Measurements from ENCODE around the gene SEC63. TPM values are rescaled to one million over a fixed set of nuclear protein-coding genes. Genes with fewer than 3 reads are reported as not detected.
"Not testable (repeated sequence)": the region's sequence is repeated elsewhere in the genome, so short reads cannot be mapped to it uniquely, and the experiment has no call there.

SEC63 gene
- total and polyA plus RNA-seq, 8 donors, result 10.3 to 162 (median 29.7) TPM

DNA sequence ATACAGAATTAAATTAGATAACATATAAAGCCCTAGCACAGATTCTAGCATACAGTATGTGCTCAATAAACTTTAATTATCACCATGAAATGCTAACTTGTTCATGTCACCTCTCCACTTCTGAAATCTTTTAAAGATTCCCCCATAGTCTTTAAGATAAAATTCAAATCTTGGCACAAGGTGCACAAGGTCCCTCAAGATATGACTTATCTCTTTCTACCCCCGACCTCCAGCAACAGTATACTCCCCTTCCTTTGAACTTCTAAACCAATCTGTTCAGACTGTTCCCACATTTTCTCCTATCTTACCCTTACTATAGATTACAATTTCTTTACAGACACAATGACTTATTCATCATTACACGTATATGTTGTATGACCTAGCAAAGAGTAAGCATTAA, 29.0 kb downstream of the SEC63 start:
- TF ChIP-seq POLR2AphosphoS5 (IDR thresholded peaks at IDR 0.05) (no peak), EP300 (IDR thresholded peaks at IDR 0.05) (no peak), POLR2A (IDR thresholded peaks at IDR 0.05) (no peak)
- TF ChIP-seq, protein P1, sequence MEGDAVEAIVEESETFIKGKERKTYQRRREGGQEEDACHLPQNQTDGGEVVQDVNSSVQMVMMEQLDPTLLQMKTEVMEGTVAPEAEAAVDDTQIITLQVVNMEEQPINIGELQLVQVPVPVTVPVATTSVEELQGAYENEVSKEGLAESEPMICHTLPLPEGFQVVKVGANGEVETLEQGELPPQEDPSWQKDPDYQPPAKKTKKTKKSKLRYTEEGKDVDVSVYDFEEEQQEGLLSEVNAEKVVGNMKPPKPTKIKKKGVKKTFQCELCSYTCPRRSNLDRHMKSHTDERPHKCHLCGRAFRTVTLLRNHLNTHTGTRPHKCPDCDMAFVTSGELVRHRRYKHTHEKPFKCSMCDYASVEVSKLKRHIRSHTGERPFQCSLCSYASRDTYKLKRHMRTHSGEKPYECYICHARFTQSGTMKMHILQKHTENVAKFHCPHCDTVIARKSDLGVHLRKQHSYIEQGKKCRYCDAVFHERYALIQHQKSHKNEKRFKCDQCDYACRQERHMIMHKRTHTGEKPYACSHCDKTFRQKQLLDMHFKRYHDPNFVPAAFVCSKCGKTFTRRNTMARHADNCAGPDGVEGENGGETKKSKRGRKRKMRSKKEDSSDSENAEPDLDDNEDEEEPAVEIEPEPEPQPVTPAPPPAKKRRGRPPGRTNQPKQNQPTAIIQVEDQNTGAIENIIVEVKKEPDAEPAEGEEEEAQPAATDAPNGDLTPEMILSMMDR (IDR thresholded peaks at IDR 0.05), result no peak
- WGBS, 5 donors, result 46 to 73% (median 67%) methylated on average over 2 of the region's 2 CpGs
- DNase-seq, result no peak
- Histone ChIP-seq H3K4me1 (no peaks in the 10 kb centered on the region), H3K9me3 (peaks cover 0 to 10% (median 2%) of the 10 kb centered on the region in 4 donors), H3K4me3 (no peak overlapping the region), H3K27ac (no peak overlapping the region), H3K36me3 (peaks cover 0 to 22% (median 20%) of the 10 kb centered on the region in 4 donors), H3K27me3 (no peaks in the 10 kb centered on the region)
- intact Hi-C loops (cut with DNase I; ENCODE audit: low total_unique reads), result no loop called here

DNA sequence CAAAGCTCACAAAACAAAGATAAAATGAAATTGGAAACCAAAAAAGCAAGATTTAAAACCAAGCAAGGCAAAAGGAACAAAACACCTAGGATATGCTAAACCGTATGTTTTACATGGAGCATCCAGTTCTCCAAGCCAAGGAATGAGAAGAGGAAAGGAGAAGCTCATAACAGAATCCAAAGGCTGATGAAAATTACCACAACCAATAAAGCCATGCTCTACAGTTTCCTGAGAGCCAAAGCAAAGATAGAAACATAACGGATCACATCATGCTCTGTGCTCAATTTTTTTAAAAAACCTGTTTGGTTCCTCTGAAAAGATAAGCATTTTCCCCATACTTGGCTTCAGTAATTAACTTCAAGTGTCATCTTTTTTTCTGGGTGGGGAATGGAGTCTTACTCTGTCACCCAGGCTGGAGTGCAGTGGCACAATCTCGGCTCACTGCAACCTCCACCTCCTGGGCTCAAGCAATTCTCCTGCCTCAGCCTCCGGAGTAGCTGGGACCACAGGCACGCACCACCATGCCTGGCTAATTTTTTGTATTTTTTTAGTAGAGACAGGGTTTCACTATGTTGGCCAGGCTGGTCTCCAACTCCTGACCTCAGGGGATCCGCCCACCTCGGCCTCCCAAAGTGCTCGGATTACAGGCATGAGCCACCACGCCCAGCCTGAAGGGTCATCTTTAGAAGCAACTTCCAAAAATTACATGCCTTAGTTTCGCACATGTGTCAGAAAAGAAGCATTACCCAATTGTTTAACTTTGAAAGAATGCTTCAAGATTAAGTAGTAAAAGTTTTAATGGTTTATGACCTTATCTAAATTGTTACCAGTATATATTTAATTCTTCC, 31.1 kb downstream of the SEC63 start:
- H3K9me3 ChIP-seq; H3K27ac ChIP-seq; H3K4me1 ChIP-seq; DNase-seq; H3K4me3 ChIP-seq; intact Hi-C loops (cut with DNase I; ENCODE audit: low total_unique reads); H3K27me3 ChIP-seq: not testable (repeated sequence)
- 78 to 85% (median 83%) methylated on average over 10 of the region's 10 CpGs for WGBS, 5 donors
- peaks cover 0 to 29% (median 20%) of the 10 kb centered on the region in 4 donors for H3K36me3 ChIP-seq

DNA sequence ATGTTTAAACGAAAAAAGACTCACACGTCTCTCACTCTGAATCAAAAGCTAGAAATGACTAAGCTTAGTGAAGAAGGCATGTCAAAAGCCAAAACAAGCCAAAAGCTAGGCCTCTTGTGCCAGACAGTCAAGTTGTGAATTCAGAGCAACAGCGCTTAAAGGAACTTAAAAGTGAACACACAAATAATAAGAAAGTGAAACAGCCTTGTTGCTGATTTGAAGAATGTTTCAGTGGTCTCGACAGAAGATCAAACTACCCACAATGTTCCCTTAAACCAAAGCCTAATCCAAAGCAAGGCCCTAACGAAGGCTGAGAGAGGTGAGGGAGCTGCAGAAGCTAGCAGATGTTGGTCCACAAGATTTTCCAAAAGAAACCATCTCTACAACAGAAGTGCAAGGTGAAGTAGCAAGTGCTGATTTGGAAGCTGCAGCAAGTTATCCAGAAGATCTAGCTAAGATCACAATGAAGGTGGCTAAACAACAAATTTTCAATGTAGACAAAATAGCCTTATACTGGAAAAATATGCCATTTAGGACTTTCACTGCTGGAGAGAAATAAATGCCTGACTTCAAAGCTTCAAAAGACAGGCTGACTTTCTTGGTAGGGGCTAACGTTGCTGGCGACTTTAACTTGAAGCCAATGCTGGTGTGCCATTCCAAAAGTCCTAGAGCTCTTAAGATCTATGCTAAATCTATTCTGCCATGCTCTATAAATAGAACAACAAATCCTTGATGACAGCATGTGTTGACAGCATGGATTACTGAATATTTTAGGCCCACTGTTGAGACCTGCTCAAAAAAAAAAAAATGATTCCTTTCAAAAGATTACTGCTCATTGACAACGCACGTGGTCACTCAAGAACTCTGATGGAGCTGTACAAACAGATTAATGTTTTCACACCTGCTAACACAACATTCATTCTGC, 40.3 kb downstream of the SEC63 start:
- no peak overlapping the region for H3K4me3 ChIP-seq
- H3K27ac ChIP-seq, result no peak overlapping the region
- H3K27me3 ChIP-seq, result no peaks in the 10 kb centered on the region
- 93 to 96% (median 95%) methylated on average over 9 of the region's 9 CpGs for WGBS, 5 donors
- intact Hi-C loops (cut with DNase I; ENCODE audit: low total_unique reads), result no loop called here
- peaks cover 3 to 28% (median 16%) of the 10 kb centered on the region in 4 donors for H3K9me3 ChIP-seq
- H3K36me3 ChIP-seq, result peaks cover 36 to 80% (median 64%) of the 10 kb centered on the region in 4 donors
- no peak for TF ChIP-seq EP300 (IDR thresholded peaks at IDR 0.05)
- no peaks in the 10 kb centered on the region for H3K4me1 ChIP-seq
- DNase-seq, result no peak

DNA sequence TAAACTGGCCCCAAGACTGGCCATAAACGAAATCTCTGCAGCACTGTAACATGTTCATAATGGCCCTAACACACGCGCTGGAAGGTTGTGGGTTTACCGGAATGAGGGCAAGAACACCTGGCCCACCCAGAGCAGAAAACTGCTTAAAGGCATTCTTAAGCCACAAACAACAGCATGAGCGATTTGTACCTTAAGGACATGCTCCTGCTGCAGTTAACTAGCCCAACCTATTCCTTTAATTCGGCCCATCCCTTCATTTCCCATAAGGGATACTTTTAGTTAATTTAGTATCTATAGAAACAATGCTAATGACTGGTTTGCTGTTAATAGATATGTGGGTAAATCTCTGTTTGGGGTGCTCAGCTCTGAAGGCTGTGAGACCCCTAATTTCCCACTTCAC, 41.0 kb downstream of the SEC63 start:
- H3K4me1 ChIP-seq; H3K4me3 ChIP-seq; H3K27me3 ChIP-seq; intact Hi-C loops (cut with DNase I; ENCODE audit: low total_unique reads); H3K27ac ChIP-seq; DNase-seq: not testable (repeated sequence)
- Histone ChIP-seq H3K9me3 (peaks cover 3 to 28% (median 16%) of the 10 kb centered on the region in 4 donors), H3K36me3 (peaks cover 43 to 88% (median 71%) of the 10 kb centered on the region in 4 donors)
- 94 to 98% (median 97%) methylated on average over 6 of the region's 6 CpGs for WGBS, 5 donors

DNA sequence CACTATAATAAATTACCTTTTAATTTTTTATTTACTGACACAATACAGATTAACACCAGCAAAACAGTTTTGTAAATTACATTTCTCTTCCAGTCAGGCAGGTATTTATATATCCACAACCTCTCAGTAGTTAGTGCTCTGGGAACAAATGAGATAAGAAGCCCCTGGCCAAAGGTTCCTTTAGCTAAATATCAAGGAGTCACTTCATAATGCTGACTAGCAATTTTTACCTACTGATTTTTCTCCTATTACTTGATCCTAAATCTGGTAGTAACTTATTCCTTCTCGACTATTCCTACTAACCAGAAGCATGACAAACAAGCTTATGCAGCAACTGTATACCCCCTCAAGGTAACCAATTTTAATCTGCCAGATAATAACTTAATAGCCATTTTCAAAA, 46.3 kb downstream of the SEC63 start:
- no peaks in the 10 kb centered on the region for H3K27me3 ChIP-seq
- no peak overlapping the region for H3K4me3 ChIP-seq
- intact Hi-C loops (cut with DNase I; ENCODE audit: low total_unique reads), result no loop called here
- H3K36me3 ChIP-seq, result peaks cover 45 to 91% (median 73%) of the 10 kb centered on the region in 4 donors
- H3K4me1 ChIP-seq, result no peaks in the 10 kb centered on the region
- no peak overlapping the region for H3K27ac ChIP-seq
- TF ChIP-seq EP300 (IDR thresholded peaks at IDR 0.05) (no peak), POLR2AphosphoS5 (IDR thresholded peaks at IDR 0.05) (no peak), POLR2A (IDR thresholded peaks at IDR 0.05) (no peak)
- TF ChIP-seq, protein P1 (IDR thresholded peaks at IDR 0.05), result no peak
- 61 to 80% (median 77%) methylated on average over 1 of the region's 1 CpG for WGBS, 5 donors
- no peak for DNase-seq
- H3K9me3 ChIP-seq, result peaks cover 0 to 4% (median 0%) of the 10 kb centered on the region in 4 donors

Data from stomach (tissue), 9 donors.